ENCODE data around the gene CD80. TPM values are rescaled to one million over a fixed set of nuclear protein-coding genes. Genes with fewer than 3 reads are reported as not detected.
"Not testable (repeated sequence)": the region's sequence is repeated elsewhere in the genome, so short reads cannot be mapped to it uniquely, and the experiment has no call there.

The CD80 gene
- not detected for total RNA-seq
- long read RNA-seq = 0 reads

GRCh38 chr3:119559441-119559963, at the start of gene CD80:
Gene CD80, minus strand, starts transcription at chr3:119559614. Its CDS starts 1,886 bp downstream, at chr3:119557728.
- DNase-seq (peak; percentile 59), ATAC-seq (peak; percentile 81)
- intact Hi-C loops (cut with micrococcal nuclease) = no loop called here

DNA sequence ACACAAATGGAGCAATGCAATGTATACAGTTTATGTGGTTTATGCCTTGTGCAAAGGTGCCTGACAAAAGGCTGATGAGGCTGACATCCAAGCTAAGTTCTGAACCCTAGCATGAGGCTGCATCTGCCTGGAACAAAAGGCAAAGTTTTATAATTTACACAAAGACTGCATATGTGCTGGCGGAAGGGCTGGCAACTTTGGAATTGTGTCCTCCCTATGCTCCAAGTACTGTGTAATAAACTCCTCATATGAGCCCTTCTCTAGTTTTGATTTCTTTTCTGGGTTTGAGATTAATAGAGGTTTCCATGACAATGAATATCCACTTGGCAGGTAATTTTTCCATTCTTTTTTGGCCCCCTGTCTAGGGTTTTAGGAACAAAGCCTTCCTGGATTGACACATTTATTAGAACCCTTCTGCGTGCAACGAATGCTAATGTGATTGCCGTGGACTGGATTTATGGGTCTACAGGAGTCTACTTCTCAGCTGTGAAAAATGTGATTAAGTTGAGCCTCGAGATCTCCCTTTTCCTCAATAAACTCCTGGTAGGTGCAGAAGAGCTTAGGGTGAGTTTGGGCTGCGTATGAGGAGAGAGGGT, 49.1 kb upstream of the CD80 start:
- ATAC-seq = no peak
- intact Hi-C loops (cut with micrococcal nuclease) = no loop called here

GRCh38 chr3:119604878-119605277, 45.5 kb upstream of the CD80 start:
- ATAC-seq = no peak
- intact Hi-C loops (cut with micrococcal nuclease) = loop anchor here (5.0 kb wide), 1 partner anchor 32 kb away; no protein-coding TSS in a partner anchor
- no peak for DNase-seq

More for the DNA sequence above, 49.1 kb upstream of the CD80 start:
- no peak for DNase-seq

GRCh38 chr3:119602676-119603075, 43.3 kb upstream of the CD80 start:
- DNase-seq = no peak
- ATAC-seq = no peak
- intact Hi-C loops (cut with micrococcal nuclease) = loop anchor here (5.0 kb wide), 1 partner anchor 35 kb away; no protein-coding TSS in a partner anchor

DNA sequence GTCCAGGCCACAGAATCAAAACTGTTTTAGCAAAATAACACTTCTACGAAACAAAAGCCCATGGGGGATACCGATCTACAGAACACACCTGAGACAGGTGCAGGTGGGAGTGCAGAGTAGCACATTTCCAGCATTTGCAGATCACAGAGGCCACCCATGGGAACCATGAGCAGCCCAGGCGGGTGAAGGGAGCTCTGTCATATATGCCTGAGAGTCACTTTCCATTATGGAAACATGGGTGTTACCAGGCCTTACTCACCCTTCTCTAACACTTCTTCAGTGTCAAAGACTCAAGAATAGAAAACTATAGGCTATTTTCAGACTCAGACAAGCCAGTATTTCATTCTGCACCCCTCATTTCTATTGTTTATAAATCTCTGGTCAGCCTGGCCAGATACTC, 41.7 kb upstream of the CD80 start:
- intact Hi-C loops (cut with micrococcal nuclease) = loop anchor here (5.0 kb wide), 1 partner anchor 36 kb away; no protein-coding TSS in a partner anchor

GRCh38 chr3:119600732-119601131, 41.3 kb upstream of the CD80 start:
- peak; percentile 76 for ATAC-seq
- intact Hi-C loops (cut with micrococcal nuclease) = loop anchor here (5.0 kb wide), 1 partner anchor 37 kb away; no protein-coding TSS in a partner anchor
- peak; percentile 65 for DNase-seq

More for the DNA sequence above, 41.7 kb upstream of the CD80 start:
- ATAC-seq = peak; percentile 40
- DNase-seq = no peak

GRCh38 chr3:119599558-119600174, 40.3 kb upstream of the CD80 start:
- no peak for DNase-seq
- intact Hi-C loops (cut with micrococcal nuclease) = loop anchor here (5.0 kb wide), 1 partner anchor 38 kb away; no protein-coding TSS in a partner anchor
- no peak for ATAC-seq

- intact Hi-C loops (cut with micrococcal nuclease) = no loop called here
- DNase-seq (no peak), ATAC-seq (peak; percentile 33)
These were observed 39.1 kb upstream of the CD80 start for GRCh38 chr3:119598410-119599098.

GRCh38 chr3:119597548-119598288, 38.3 kb upstream of the CD80 start, which contains the start of gene PLA1A:
Gene PLA1A, plus strand, starts transcription at chr3:119597885. Its CDS starts 29 bp downstream, at chr3:119597914.
- no peak for DNase-seq
- peak; percentile 17 for ATAC-seq
- intact Hi-C loops (cut with micrococcal nuclease) = no loop called here

DNA sequence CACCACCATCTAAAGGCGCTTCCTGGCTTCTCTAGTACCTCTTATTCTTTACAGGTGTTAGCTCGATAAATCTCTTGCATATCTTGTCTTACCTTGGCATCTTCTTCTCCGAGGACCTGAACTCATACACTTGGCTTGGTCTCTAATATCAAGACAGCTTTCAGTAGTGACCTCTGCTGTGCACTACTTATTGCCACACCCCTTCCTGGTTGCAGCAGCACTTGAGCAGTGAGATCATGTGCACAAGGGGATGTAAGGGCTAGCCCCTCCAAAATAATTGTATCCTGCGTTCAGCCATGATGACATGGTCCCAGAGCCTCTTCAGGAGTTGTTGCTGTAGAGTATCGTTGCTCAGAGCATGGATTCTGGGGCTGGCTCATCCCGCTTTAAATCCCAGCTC, 37.0 kb upstream of the CD80 start:
- ATAC-seq (peak; percentile 24), DNase-seq (no peak)
- intact Hi-C loops (cut with micrococcal nuclease) = no loop called here

- intact Hi-C loops (cut with micrococcal nuclease) = no loop called here
- ATAC-seq (peak; percentile 65), DNase-seq (no peak)
These were observed 36.4 kb upstream of the CD80 start for GRCh38 chr3:119595639-119596334.

DNA sequence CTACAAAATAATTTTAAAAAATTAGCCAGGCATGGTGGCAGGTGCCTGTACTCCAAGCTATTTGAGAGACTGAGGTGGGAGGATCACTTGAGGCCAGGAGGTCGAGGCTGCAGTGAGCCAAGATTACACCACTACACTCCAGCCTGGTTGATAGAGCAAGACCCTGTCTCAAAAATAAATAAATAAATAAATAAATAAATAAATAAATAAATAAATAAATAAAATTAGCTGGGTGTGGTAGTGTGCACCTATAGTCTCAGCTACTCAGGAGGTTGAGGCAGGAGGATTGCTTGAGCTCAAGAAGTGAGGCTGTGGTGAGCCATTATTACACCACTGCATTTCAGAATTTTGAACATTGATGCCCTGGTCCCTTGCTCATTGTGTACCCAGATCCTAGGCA, 35.5 kb upstream of the CD80 start:
- DNase-seq; intact Hi-C loops (cut with micrococcal nuclease); ATAC-seq: not testable (repeated sequence)

- intact Hi-C loops (cut with micrococcal nuclease) = no loop called here
- ATAC-seq (no peak), DNase-seq (no peak)
These were observed 34.7 kb upstream of the CD80 start for GRCh38 chr3:119594066-119594465.

DNA sequence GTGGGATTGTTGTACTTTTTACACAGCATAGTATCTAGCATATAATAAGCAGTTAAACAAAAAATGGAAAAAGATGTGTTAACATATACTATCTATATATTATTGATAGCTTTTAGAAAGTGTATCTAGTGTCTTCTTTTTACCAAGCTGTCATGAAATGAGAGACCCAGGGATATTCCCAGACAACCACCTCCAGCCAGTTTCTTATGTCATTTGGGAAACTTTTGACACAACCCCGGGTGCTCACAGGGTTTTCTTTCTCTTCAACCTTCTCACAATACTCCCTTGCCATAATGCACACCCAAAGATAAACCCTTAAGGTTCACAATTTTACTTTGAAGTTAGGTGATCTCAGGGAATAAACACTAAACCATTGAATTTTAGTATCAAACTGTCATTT, 33.4 kb upstream of the CD80 start:
- DNase-seq (no peak), ATAC-seq (no peak)
- intact Hi-C loops (cut with micrococcal nuclease) = no loop called here

GRCh38 chr3:119590706-119591105, 31.3 kb upstream of the CD80 start:
- DNase-seq = no peak
- ATAC-seq = no peak
- intact Hi-C loops (cut with micrococcal nuclease) = no loop called here

GRCh38 chr3:119589102-119589773, 29.8 kb upstream of the CD80 start:
- no peak for DNase-seq
- peak; percentile 34 for ATAC-seq
- intact Hi-C loops (cut with micrococcal nuclease) = no loop called here

DNA sequence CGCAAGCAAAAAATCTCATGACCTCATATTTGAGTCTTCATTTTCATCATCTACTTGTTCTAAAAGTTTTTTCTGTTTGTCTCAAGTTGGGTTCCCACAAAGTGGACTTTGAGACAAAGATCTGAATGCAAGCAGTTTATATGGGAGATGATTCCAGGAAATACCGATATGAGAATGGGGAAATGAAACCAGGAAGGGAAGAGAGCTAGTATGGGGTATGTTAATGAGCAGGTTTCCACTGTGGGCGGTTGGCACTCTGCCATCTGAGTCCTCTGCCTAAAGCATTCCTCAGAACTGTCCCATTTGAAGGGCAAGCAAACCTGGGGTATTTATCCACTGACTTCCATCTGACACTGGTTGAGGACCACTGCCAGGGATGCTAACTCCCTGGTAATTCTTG, 28.7 kb upstream of the CD80 start:
- ATAC-seq (peak; percentile 67), DNase-seq (peak; percentile 63)
- intact Hi-C loops (cut with micrococcal nuclease) = no loop called here

GRCh38 chr3:119586733-119587172, 27.3 kb upstream of the CD80 start:
- intact Hi-C loops (cut with micrococcal nuclease) = no loop called here
- no peak for ATAC-seq
- DNase-seq = no peak

Measured in left ventricle myocardium superior (tissue), 1 donor.